ENCODE measurements around the gene TOMM5. TPM values are rescaled to one million over a fixed set of nuclear protein-coding genes. Genes with fewer than 3 reads are reported as not detected.
A peak's percentile ranks its signal among the peaks of the same experiment; 100 is the strongest.

The TOMM5 gene
- total RNA-seq = 100 and 103 TPM in 2 replicates
- long read RNA-seq, transcript TOMM5-201 (2 exons, 751 nt) = major isoform, 18 of 18 reads
- long read RNA-seq, partial matches to known transcripts = 0 of 18 reads
- long read RNA-seq, other reads (novel, unspliced or antisense) = 0 of 18 reads

DNA sequence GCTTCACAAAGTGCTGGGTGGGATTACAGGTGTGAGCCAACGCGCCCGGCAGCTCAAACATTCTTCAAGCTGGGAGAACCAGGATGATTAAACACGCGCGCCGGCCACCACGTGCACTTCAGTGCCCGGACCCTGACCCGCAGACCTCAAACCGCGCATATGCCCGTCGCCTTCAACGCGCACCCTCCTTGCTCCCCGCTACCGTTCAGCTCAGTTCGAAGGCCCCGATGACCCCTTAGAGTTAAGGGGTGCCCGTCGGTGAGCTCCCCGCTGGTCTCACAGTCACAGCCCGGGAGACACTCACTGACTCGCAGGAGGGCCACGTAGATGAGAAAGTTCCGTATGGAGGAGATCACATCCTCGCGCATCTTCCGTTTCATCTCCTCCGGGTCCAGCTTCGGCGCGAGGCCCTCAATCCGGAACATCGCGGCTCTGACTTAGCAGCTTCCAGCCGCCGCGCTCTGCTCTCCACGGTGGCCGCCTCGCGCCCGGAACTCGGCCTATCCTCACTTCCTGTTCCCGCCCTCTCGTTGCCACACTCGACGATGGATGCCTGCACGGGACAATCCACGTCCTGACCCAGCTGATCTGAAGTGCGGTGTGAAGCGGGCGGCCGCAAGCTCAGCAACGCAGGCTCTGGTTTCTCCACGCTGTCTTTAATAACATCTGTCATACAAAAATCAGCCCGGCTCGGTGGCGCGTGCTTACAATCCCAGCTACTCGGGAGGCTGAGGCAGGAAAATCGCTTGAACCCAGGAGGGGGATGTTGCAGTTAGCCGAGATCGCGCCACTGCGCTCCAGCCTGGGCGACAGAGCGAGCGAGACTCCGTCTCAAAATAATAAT lies at the start of gene TOMM5:
TOMM5 (minus strand) TSS at position 490 of the 844 bp plus-strand sequence; CDS start at position 425, 65 bp downstream.
- peaks cover 13% of the 10 kb centered on the region for H3K4me1 Mint-ChIP-seq (ENCODE audit: low read depth)
- H3K27me3 Mint-ChIP-seq = peaks cover 17% of the 10 kb centered on the region
- peak; percentile 67 for DNase-seq (ENCODE audit: low spot score, unreplicated experiment)
- peaks cover 2% of the 10 kb centered on the region for H3K36me3 Mint-ChIP-seq (ENCODE audit: insufficient read depth)
- no peak for TF ChIP-seq CTCF (IDR thresholded peaks at IDR 0.05; ENCODE audit: unreplicated experiment)
- H3K27ac Mint-ChIP-seq = peak within 1 kb of the TSS; percentile 97
- peak within 1 kb of the TSS; percentile 90 for H3K4me3 Mint-ChIP-seq (ENCODE audit: low read depth)
- H3K9me3 Mint-ChIP-seq (ENCODE audit: low read depth) = no peaks in the 10 kb centered on the region

- Mint-ChIP-seq H3K4me3 (ENCODE audit: low read depth) (no peak overlapping the region), H3K36me3 (ENCODE audit: insufficient read depth) (no peaks in the 10 kb centered on the region), H3K9me3 (ENCODE audit: low read depth) (no peaks in the 10 kb centered on the region), H3K4me1 (ENCODE audit: low read depth) (no peaks in the 10 kb centered on the region), H3K27ac (no peak overlapping the region), H3K27me3 (peaks cover 44% of the 10 kb centered on the region)
- no peak for TF ChIP-seq CTCF (IDR thresholded peaks at IDR 0.05; ENCODE audit: unreplicated experiment)
- DNase-seq (ENCODE audit: low spot score, unreplicated experiment) = no peak
These were observed 48.9 kb upstream of the TOMM5 start for GRCh38 chr9:37641331-37641730.

- H3K27ac Mint-ChIP-seq = peak overlapping the region; percentile 22
- no peaks in the 10 kb centered on the region for H3K36me3 Mint-ChIP-seq (ENCODE audit: insufficient read depth)
- H3K9me3 Mint-ChIP-seq (ENCODE audit: low read depth) = no peaks in the 10 kb centered on the region
- TF ChIP-seq CTCF (IDR thresholded peaks at IDR 0.05; ENCODE audit: unreplicated experiment) = no peak
- DNase-seq (ENCODE audit: low spot score, unreplicated experiment) = no peak
- H3K27me3 Mint-ChIP-seq = peaks cover 34% of the 10 kb centered on the region
- no peak overlapping the region for H3K4me3 Mint-ChIP-seq (ENCODE audit: low read depth)
- no peaks in the 10 kb centered on the region for H3K4me1 Mint-ChIP-seq (ENCODE audit: low read depth)
These were observed 47.8 kb upstream of the TOMM5 start for GRCh38 chr9:37640246-37640645.

- no peak for DNase-seq (ENCODE audit: low spot score, unreplicated experiment)
- no peaks in the 10 kb centered on the region for H3K36me3 Mint-ChIP-seq (ENCODE audit: insufficient read depth)
- no peaks in the 10 kb centered on the region for H3K9me3 Mint-ChIP-seq (ENCODE audit: low read depth)
- H3K4me1 Mint-ChIP-seq (ENCODE audit: low read depth) = no peaks in the 10 kb centered on the region
- TF ChIP-seq CTCF (IDR thresholded peaks at IDR 0.05; ENCODE audit: unreplicated experiment) = no peak
- H3K27ac Mint-ChIP-seq = peak overlapping the region; percentile 22
- no peak overlapping the region for H3K4me3 Mint-ChIP-seq (ENCODE audit: low read depth)
- peaks cover 32% of the 10 kb centered on the region for H3K27me3 Mint-ChIP-seq
These were observed 47.4 kb upstream of the TOMM5 start for GRCh38 chr9:37639841-37640240.

DNA sequence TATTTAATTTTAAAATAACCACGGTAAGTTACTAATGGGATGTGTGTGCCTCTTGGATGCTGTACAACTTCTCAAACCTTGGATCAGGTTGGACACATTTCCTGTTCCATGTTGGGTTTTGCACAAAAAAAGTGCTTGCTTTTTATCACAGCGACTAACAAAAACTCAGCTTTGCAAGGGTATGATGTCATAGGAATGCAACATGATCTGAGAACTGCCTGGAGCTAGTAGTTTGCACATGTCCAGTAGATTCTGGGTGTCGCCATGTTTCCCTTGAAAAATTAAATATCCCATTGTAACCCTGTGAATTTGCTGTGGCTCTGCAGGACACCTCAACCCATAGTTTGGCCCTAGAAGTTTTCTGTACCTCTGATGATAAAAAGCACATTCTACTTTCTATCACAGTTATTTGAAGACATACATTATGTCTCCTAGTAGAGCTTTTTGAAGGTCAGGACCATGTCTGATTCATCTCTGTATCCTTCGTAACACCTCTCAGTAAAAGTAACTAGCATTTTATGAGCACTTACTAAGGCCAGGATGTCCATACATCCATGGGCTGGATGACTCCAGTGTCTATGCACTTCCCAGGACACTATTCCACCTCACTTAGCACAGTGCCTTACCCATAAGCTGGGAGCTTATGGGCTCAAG lies 46.8 kb upstream of the TOMM5 start:
- DNase-seq (ENCODE audit: low spot score, unreplicated experiment) = no peak
- H3K36me3 Mint-ChIP-seq (ENCODE audit: insufficient read depth) = no peaks in the 10 kb centered on the region
- H3K27ac Mint-ChIP-seq = no peak overlapping the region
- no peak overlapping the region for H3K4me3 Mint-ChIP-seq (ENCODE audit: low read depth)
- TF ChIP-seq CTCF (IDR thresholded peaks at IDR 0.05; ENCODE audit: unreplicated experiment) = no peak
- H3K4me1 Mint-ChIP-seq (ENCODE audit: low read depth) = no peaks in the 10 kb centered on the region
- no peaks in the 10 kb centered on the region for H3K9me3 Mint-ChIP-seq (ENCODE audit: low read depth)
- H3K27me3 Mint-ChIP-seq = peaks cover 32% of the 10 kb centered on the region

All from progenitor cell of endocrine pancreas (in vitro differentiated cells).